Fibroblast of lung (primary cell): ENCODE results near the gene SPINDOC. TPM values are rescaled to one million over a fixed set of nuclear protein-coding genes. Genes with fewer than 3 reads are reported as not detected.
A peak's percentile ranks its signal among the peaks of the same experiment; 100 is the strongest.

Experiments used
- DNase-seq, 2 donors: peaks; one replicate each; pipeline versions ENCODE4 v3.0.0 to v3.0.0-alpha.2; 2010; ENCODE audit warnings: low read depth in 2 of 2
- H2AFZ ChIP-seq: 2 replicates; pipeline ENCODE4 v1.5.1; 2012; ENCODE audit warnings: low read length, control low read depth, inconsistent platforms
- H3K27ac ChIP-seq: 2 replicates; pipeline ENCODE4 v1.5.1; 2011; ENCODE audit warnings: low read length, control low read depth; ENCODE audit not compliant: insufficient read depth
- H3K27me3 ChIP-seq: 2 replicates; pipeline ENCODE4 v1.5.1; 2011; ENCODE audit warnings: mild to moderate bottlenecking, low read length; ENCODE audit not compliant: control insufficient read depth, insufficient read depth
- H3K36me3 ChIP-seq: 2 replicates; pipeline ENCODE4 v1.5.1; 2011; ENCODE audit warnings: low read length; ENCODE audit not compliant: control insufficient read depth, insufficient read depth
- H3K4me1 ChIP-seq: 2 replicates; pipeline ENCODE4 v1.5.1; 2011; ENCODE audit warnings: low read length; ENCODE audit not compliant: control insufficient read depth, insufficient read depth; ENCODE audit errors: extremely low read depth
- H3K4me2 ChIP-seq: 2 replicates; pipeline ENCODE4 v1.5.1; 2011; ENCODE audit warnings: low read length, control low read depth; ENCODE audit not compliant: insufficient read depth; ENCODE audit errors: extremely low read depth
- H3K4me3 ChIP-seq, 4 experiments: fragments of 200-600 bp in 1 of 4; sonication (generic) in 1 of 4; replicated peaks in 1 of 4; 2 replicates each; pipeline ENCODE4 v1.5.1; 2011 to 2016; ENCODE audit warnings: low read length in 4 of 4, low read depth in 3 of 4, mild to moderate bottlenecking in 3 of 4, control low read depth in 2 of 4, inconsistent platforms in 1 of 4, mixed read lengths in 1 of 4; ENCODE audit not compliant: insufficient read depth in 1 of 4; ENCODE audit errors: control extremely low read depth in 1 of 4
- H3K79me2 ChIP-seq: 2 replicates; pipeline ENCODE4 v1.5.1; 2012; ENCODE audit warnings: mild to moderate bottlenecking, low read length, inconsistent platforms; ENCODE audit not compliant: control insufficient read depth, insufficient read depth
- H3K9ac ChIP-seq: 2 replicates; pipeline ENCODE4 v1.5.1; 2011; ENCODE audit warnings: mild to moderate bottlenecking, low read length, control low read depth; ENCODE audit not compliant: insufficient read depth
- H3K9me3 ChIP-seq: 2 replicates; pipeline ENCODE4 v1.5.1; 2012; ENCODE audit warnings: low read depth, low read length; ENCODE audit not compliant: control insufficient read depth, insufficient read depth
- H4K20me1 ChIP-seq: 2 replicates; pipeline ENCODE4 v1.5.1; 2011; ENCODE audit warnings: low read length; ENCODE audit not compliant: control insufficient read depth, insufficient read depth; ENCODE audit errors: extremely low read depth
- CTCF ChIP-seq, 2 donors: IDR thresholded peaks in 1 of 2; conservative IDR thresholded peaks in 1 of 2; 1 replicate in 1 of 2; 2 replicates in 1 of 2; pipeline ENCODE4 v1.5.1; 2011 to 2012; ENCODE audit warnings: low read length in 2 of 2, control low read depth in 1 of 2, inconsistent platforms in 1 of 2, low read depth in 1 of 2, mild to moderate bottlenecking in 1 of 2
- EZH2 ChIP-seq: IDR thresholded peaks from 2 replicates; pipeline ENCODE4 v1.5.1; 2012; ENCODE audit warnings: low read length, control low read depth, mild to moderate bottlenecking; ENCODE audit errors: missing control alignments
- polyA minus RNA-seq: library from RNA; depleted of rRNA, polyadenylated mRNA; stranded (reverse); fragments of >200 nt; gene quantifications from 2 replicates; pipeline ENCODE4 v1.2.3, GENCODE V29; 2011; ENCODE audit warnings: low replicate concordance
- polyA plus RNA-seq, 2 donors: library from polyadenylated mRNA; depleted of rRNA in 1 of 2; stranded (reverse) in 1 of 2; unstranded in 1 of 2; fragments of >200 nt; gene quantifications; 2 replicates each; pipeline ENCODE4 v1.2.1, GENCODE V29; 2011 to 2012; ENCODE audit warnings: missing spikeins in 1 of 2
- total RNA-seq: library from RNA; depleted of rRNA; stranded (reverse); fragments of >200 nt; gene quantifications from 2 replicates; pipeline ENCODE4 v1.2.1, GENCODE V29; 2014

Gene SPINDOC, protein sequence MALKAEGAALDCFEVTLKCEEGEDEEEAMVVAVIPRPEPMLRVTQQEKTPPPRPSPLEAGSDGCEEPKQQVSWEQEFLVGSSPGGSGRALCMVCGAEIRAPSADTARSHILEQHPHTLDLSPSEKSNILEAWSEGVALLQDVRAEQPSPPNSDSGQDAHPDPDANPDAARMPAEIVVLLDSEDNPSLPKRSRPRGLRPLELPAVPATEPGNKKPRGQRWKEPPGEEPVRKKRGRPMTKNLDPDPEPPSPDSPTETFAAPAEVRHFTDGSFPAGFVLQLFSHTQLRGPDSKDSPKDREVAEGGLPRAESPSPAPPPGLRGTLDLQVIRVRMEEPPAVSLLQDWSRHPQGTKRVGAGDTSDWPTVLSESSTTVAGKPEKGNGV
- 10.7 and 10.8 TPM in 2 replicates for total RNA-seq
- polyA plus RNA-seq, result 10.9 and 13.9 TPM in 2 replicates
- polyA plus RNA-seq (2012), result 15.7 and 22.1 TPM in 2 replicates
- 8.2 and 8.9 TPM in 2 replicates for polyA minus RNA-seq

- no peaks in the 10 kb centered on the region for H3K27me3 ChIP-seq
- no peaks in the 10 kb centered on the region for H3K9me3 ChIP-seq
Observed at GRCh38 chr11:63813035-63813562, at the start of gene SPINDOC. Gene SPINDOC (plus strand): TSS chr11:63813456. CDS start chr11:63813687, 231 bp downstream.

GRCh38 chr11:63763496-63764339 lies 49.5 kb upstream of the SPINDOC start:
- H3K27ac ChIP-seq, result no peak overlapping the region
- peak overlapping the region; percentile 11 for H3K4me2 ChIP-seq
- H3K36me3 ChIP-seq, result peaks cover 11% of the 10 kb centered on the region
- no peaks in the 10 kb centered on the region for H3K27me3 ChIP-seq
- no peaks in the 10 kb centered on the region for H4K20me1 ChIP-seq
- no peak for TF ChIP-seq CTCF (conservative IDR thresholded peaks at IDR 0.05 in 1 of 2, IDR thresholded peaks at IDR 0.05 in 1 of 2; ENCODE audit: low read depth in 1 of 2, low read length in 2 of 2)
- no peak for TF ChIP-seq EZH2
- no peak overlapping the region for H2AFZ ChIP-seq
- no peaks in the 10 kb centered on the region for H3K9me3 ChIP-seq
- peaks cover 13% of the 10 kb centered on the region for H3K79me2 ChIP-seq
- peak overlapping the region in 1 of 4 experiments; percentile 41 for H3K4me3 ChIP-seq
- H3K9ac ChIP-seq, result no peak overlapping the region
- DNase-seq, result peak in 1 of 2 donors; percentile 18
- peaks cover 14% of the 10 kb centered on the region for H3K4me1 ChIP-seq

More at GRCh38 chr11:63813035-63813562, at the start of gene SPINDOC:
- H4K20me1 ChIP-seq, result no peaks in the 10 kb centered on the region
- H3K9ac ChIP-seq, result peak within 1 kb of the TSS; percentile 79
- peaks cover 9% of the 10 kb centered on the region for H3K36me3 ChIP-seq
- peak within 1 kb of the TSS; percentile 88 to 95 (median 91) for H3K4me3 ChIP-seq
- H2AFZ ChIP-seq, result peak within 1 kb of the TSS; percentile 87
- H3K4me1 ChIP-seq, result peaks cover 7% of the 10 kb centered on the region
- TF ChIP-seq CTCF (conservative IDR thresholded peaks at IDR 0.05 in 1 of 2, IDR thresholded peaks at IDR 0.05 in 1 of 2; ENCODE audit: low read depth in 1 of 2, low read length in 2 of 2) (no peak), EZH2 (no peak)
- H3K79me2 ChIP-seq, result peaks cover 40% of the 10 kb centered on the region
- DNase-seq, result peak; percentile 60 to 64
- peak within 1 kb of the TSS; percentile 82 for H3K4me2 ChIP-seq
- peak within 1 kb of the TSS; percentile 68 for H3K27ac ChIP-seq

DNA sequence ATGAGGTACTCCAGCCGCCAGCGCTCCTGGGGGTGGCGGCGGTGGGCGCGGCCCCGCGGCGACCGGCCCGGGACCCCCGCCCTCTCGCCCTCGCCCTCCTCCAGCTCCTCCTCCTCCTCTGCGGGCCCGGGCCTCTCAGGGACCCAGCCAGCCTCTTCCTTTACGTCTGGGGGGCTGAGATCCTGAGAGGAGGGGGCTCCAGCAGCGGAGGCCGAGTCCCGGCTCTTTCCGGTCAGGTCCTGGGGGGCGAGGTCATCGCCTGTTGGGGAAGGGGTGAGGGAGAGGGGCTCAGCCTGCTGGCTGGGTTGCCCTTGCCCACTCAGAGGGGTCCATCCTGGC lies 48.9 kb upstream of the SPINDOC start:
- H4K20me1 ChIP-seq, result no peaks in the 10 kb centered on the region
- peaks cover 11% of the 10 kb centered on the region for H3K36me3 ChIP-seq
- no peak for DNase-seq
- H3K9ac ChIP-seq, result no peak overlapping the region
- peaks cover 13% of the 10 kb centered on the region for H3K79me2 ChIP-seq
- H3K27me3 ChIP-seq, result no peaks in the 10 kb centered on the region
- H2AFZ ChIP-seq, result no peak overlapping the region
- no peaks in the 10 kb centered on the region for H3K9me3 ChIP-seq
- H3K4me3 ChIP-seq, result no peak overlapping the region
- H3K27ac ChIP-seq, result no peak overlapping the region
- H3K4me2 ChIP-seq, result no peak overlapping the region
- TF ChIP-seq CTCF (conservative IDR thresholded peaks at IDR 0.05 in 1 of 2, IDR thresholded peaks at IDR 0.05 in 1 of 2; ENCODE audit: low read depth in 1 of 2, low read length in 2 of 2) (no peak), EZH2 (no peak)
- H3K4me1 ChIP-seq, result peaks cover 14% of the 10 kb centered on the region
